Measurements from ENCODE around the gene CARS1.

- TF ChIP-seq HDGF (IDR thresholded peaks at IDR 0.05; ENCODE audit: borderline replicate concordance) (no peak), BHLHE40 (IDR thresholded peaks at IDR 0.05; ENCODE audit: borderline replicate concordance) (no peak), FOXA1 (IDR thresholded peaks at IDR 0.05) (no peak), ARNT (IDR thresholded peaks at IDR 0.05) (no peak), SUZ12 (IDR thresholded peaks at IDR 0.05) (no peak)
These were observed 33.1 kb upstream of the CARS1 start for GRCh38 chr11:3090096-3090901.
